Measurements from ENCODE around the gene IKZF5.

IKZF5 gene

GRCh38 chr10:122980209-122981065, 28.2 kb downstream of the IKZF5 start, which contains the start of gene PSTK:
PSTK (plus strand) TSS chr10:122980401; CDS start chr10:122980480, 79 bp downstream.
- peak; percentile 93 for DNase-seq

DNA sequence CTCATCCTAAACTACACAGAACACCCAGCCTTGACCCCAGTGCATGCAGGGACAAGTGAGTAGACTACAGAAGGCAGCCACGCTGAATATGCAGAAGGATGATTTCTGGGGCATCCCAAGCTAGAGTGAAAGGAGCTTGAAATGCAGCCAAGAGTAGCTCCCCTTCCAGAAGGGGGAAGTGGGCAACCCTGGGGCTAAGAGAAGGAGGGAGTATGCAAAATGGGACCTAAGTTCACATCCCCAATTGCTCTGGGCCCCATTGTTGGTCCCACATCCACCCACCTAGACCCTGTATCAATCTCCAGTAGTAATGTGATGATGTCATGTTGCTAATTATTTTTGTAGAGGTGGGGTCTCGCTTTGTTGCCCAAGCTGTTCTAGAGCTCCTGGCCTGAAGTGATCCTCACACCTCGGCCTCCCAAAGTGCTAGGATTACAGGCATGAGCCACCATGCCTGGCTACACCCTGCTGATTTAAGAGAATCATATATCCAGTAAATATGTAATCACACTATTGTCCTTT, 34.0 kb downstream of the IKZF5 start:
- no peak for DNase-seq

DNA sequence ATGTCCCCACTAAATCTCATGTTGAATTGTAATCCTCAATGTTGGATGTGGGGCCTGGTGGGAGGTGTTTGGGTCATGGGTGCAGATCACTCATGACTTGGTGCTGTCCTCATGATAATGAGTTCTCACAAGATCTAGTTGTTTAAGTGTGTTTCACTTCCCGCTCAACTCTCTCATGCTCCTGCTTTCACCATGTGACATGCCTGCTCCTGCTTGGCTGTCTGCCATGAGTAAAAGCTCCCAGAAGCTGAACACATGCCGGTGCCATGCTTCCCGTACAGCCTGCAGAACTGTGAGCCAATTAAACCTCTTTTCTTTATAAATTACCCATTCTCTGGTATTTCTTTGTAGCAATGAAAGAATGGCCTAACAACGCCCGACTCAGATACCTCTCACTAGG, 34.6 kb downstream of the IKZF5 start:
- no peak for DNase-seq

DNA sequence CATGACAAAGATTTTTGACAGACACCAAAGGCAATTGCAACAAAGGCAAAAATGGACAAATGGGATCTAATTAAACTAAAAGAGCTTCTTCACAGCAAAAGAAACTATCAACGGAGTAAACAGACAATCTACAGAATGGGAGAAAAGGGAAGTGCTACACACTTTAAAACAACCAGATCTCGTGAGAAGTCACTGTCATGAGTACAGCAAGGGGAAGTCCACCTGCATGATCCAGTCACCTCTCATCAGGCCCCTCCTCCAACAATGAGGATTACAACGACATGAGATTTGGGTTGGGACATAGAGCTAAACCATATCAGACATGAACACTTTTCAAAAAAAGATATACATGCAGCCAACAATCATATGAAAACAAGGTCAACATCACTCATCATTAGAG, 39.9 kb downstream of the IKZF5 start:
- no peak for DNase-seq

- no peak for DNase-seq
Observed at GRCh38 chr10:122966879-122967278, 41.7 kb downstream of the IKZF5 start.

- no peak for DNase-seq
Observed at GRCh38 chr10:122962405-122962804, 46.2 kb downstream of the IKZF5 start.

GRCh38 chr10:122957474-122957873, 51.1 kb downstream of the IKZF5 start:
- DNase-seq: no peak

DNA sequence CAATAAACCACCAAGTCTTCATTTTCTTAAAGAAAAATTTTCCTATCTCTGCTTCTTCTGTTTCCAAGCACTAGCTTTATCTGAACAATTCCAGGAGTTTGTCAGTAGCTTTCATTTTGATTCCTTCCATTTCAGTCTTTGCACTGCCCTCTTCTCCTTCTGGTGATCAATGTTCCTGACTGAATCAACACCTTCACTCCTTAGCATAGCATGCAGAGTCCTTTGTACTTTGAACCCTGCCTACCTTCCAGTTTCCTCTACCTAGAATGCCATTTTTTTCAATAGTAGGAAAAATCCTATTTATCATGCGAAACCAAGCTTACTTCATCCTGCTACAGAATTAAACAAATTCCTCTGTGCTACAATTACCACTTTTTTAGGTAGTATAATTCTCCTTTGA, 52.7 kb downstream of the IKZF5 start:
- no peak for DNase-seq

GRCh38 chr10:122954731-122955050, 53.9 kb downstream of the IKZF5 start:
- no peak for DNase-seq

GRCh38 chr10:122953902-122954730, 54.5 kb downstream of the IKZF5 start, which contains the start of gene C10orf88:
C10orf88 (minus strand) TSS chr10:122954227; CDS start chr10:122954178, 49 bp downstream.
- peak; percentile 97 for DNase-seq

DNA sequence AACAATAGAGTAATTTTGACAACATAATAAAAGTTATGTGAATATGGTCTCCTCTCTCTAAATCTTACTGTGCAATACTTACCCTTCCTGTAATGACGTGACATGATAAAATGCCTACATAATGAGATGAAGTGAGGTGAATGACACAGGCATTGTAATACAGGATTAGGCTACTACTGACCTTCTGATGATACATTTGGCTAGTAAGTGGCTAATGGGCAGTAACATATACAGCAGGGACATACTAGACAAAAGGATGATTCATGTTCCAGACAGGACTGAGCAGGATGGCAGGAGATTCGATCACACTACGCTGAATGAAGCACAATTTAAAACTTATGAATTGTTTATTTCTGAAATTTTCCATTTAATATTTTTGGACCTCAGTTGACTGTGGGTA, 59.3 kb downstream of the IKZF5 start:
- no peak for DNase-seq
